Renal pelvis (tissue), 4 donors: ENCODE results near the gene USP47. TPM values are rescaled to one million over a fixed set of nuclear protein-coding genes. Genes with fewer than 3 reads are reported as not detected.

Source experiments
- DNase-seq: peaks from one replicate; pipeline ENCODE4 v3.0.0-alpha.2; 2013
- polyA plus RNA-seq, 3 donors: library from polyadenylated mRNA; unstranded; fragments of 120-200 nt; gene quantifications; one replicate each; pipeline ENCODE4 v1.2.1, GENCODE V29; 2013; ENCODE audit not compliant: insufficient read length in 3 of 3

USP47 gene
- polyA plus RNA-seq, 3 donors = 85.2 to 94.5 (median 86.0) TPM

DNA sequence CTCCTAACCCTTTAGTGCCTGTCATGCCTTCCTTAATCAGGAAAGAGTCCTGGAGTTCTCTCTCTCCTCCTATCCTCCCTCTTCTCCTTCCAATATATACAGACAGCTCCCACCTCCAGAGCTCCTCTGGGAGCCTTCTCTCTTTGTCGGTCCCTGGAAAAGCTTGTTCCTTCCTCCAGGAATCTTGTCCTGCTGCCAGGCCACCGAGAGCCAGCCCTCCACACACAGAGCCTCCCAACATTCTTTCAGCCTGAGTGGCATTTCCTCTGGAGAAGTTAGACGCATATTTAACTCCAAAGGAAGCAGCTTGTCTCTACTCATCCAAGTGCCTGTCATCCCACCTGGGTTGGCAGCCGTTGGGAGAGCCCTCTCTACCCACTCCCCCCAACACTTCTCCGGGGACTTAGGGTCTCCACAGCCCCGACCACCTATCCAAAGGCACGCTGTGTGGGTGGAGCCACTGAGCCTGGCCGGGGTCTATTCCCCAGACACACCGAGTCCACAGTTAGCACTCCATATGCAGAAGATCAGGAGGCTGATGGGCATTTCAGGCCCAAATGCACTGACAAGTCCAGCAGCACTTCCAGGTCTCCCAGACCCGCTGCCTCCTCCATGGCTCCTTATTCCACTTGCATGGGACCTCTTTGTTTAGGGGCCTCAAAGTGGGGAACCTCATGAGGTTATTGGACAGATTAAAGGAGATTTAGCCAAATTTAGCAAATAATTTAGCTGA lies 135.6 kb downstream of the USP47 start:
- DNase-seq = peak; percentile 48

- DNase-seq = no peak
Measured at GRCh38 chr11:11978098-11978637, 136.4 kb downstream of the USP47 start.

- DNase-seq = peak; percentile 40
Measured at GRCh38 chr11:11978792-11979487, 137.2 kb downstream of the USP47 start.

DNA sequence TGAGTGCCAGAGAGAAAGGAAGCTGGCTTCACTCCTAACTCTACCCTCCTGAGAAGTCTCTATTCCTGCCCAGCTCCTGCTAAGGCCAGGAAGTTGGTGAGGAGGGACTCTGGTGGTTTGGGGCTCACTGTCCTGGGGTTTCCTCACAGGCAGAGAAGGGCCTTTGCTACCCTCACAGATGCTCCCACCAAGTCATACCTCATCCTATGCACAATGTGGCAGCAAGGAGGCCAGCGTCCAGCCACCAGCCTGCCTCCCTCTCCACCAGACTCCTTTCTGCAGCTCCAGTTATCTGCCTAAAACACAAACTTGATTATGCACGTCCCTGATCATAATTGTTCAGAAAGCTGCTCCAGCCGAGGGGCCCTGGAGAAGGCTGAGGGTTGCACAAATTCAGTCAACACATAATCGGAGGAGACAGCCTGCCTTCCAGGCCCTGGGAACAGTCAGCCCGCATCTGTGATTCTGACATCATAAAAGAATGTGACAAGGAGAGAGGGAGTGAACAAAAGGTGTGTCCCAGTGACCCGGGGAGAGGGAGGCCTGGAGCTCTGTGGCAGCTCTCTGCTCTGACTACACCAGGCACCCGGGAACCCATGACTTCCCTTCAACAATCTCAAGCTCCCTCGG lies 137.8 kb downstream of the USP47 start:
- peak; percentile 43 for DNase-seq

DNA sequence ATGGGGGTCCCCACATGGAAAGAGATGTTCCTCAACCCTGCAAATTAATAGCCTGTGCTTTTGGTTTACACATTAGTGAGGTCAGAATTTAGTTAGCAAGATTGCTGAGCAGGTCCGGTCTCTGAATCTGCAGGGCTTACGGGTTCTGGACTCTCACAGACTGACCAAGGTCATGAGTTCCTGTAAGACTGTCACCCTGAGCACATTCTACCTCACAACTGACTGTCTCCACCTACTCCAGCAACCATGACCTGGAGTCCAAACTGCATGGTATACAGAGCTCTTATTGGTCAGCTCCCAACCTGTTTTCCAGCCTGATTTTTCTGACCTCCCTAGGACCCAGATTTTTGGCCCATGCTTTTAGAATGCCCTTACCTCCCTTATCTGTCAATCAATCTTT lies 138.4 kb downstream of the USP47 start:
- DNase-seq = no peak

- no peak for DNase-seq
Measured at GRCh38 chr11:11980841-11981308, 139.1 kb downstream of the USP47 start.

DNA sequence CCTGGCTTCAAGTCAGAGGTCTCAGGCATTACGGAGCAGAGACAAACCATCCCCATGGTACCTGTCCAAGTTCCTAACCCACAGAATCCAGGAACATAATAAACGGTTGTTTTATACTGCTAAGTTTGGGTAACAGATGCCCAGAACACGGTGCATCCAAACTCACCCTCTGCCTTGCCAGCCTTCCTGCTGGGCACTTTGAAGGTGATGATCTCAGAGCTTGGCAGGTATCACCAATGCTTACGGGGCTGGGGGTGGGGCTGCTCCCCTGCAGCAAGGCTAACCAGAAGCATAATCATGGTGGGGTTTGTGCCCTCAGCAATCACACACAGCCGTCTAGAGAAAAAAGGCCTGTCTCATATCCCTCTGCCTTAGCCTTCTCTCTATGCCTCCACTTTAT lies 139.6 kb downstream of the USP47 start:
- DNase-seq = no peak

DNA sequence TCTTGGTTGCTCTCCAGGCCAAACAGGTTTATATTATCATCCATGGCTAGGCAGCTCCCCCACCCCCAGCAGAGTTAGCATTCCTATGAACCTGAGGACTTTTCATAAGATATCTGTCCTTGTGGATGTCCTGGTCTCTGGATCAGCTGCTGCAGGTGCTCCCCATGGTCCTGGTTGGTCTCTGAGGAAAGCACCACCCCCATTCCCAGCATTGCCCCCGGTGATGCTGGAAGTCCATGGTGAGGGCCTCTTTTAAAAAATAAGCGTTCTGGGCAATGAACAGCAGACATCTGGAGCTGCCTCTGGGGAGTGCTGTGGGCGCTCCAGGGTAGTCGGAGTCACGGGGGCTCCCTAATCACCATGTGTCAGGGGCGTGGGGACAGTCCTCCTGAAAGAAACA lies 140.1 kb downstream of the USP47 start:
- no peak for DNase-seq

GRCh38 chr11:11982461-11982860 lies 140.7 kb downstream of the USP47 start:
- DNase-seq = no peak

GRCh38 chr11:11982975-11983374 lies 141.2 kb downstream of the USP47 start:
- DNase-seq = no peak

GRCh38 chr11:11983427-11983826 lies 141.7 kb downstream of the USP47 start:
- DNase-seq = no peak

DNA sequence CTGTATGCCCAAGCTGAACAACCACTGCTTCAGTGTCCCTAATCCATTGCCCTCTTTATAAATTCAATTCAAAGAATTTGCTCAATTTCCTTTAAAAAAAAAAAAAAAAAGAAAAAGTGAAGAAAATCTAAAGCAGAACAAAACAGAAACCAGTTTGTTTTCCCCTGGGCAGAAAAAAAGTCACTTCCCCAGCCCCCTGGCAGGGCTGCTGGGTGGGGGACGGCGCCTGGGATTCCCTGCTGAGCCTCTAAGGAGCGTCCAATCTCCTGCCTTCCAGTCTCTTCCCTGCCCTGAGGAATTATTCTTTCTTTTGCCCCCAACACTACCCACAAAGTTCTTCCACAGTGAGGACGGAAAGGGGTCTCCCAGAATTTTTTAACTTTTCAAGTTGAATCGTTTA lies 142.8 kb downstream of the USP47 start:
- DNase-seq = no peak

- DNase-seq = no peak
Measured at GRCh38 chr11:11985016-11985715, 143.4 kb downstream of the USP47 start.

DNA sequence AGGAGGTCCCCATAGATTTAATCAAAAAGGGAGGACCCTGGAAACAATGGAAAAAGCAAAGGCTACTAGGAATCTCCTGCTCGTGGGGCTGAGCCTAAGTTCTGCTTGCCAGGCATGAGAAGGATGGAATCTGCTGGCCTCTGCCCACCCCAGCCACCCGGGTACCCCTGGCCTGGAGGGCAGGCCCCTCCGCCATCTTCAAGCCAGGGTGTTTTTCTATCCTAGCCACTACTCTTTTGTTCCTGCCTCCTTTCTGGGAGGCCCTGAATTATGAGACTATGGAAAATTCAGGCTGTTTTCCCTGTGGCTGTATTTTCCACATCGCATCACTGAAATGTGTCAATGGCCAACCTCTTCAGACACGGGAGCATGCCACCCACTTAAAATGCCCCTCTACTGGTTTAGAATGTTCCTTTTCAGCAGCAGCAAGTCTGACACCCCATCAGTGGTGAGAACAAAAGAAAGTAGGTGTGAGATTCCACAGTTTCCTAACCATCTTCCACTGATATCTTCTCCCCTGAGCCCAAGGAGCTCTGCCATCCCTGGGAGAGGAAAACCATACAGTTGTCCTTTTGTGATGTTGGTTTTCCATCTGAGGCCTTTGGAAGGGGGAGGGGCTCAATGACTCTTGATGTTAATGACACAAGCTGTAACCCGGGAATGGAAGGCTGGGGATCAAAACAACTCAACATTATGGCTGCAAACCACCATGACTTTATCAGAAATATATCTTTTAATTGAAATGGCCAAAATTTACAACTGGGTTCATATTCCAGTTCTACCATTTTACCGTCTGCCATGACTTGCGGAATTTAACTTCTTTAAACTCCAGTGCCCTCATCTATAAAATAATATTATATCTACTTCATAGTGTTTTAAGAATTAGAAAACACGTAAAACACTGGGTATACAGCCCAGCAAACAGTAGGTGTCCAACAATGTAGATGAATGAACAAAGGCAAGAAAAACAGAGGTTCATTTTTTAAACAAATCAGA lies 144.5 kb downstream of the USP47 start:
- no peak for DNase-seq

DNA sequence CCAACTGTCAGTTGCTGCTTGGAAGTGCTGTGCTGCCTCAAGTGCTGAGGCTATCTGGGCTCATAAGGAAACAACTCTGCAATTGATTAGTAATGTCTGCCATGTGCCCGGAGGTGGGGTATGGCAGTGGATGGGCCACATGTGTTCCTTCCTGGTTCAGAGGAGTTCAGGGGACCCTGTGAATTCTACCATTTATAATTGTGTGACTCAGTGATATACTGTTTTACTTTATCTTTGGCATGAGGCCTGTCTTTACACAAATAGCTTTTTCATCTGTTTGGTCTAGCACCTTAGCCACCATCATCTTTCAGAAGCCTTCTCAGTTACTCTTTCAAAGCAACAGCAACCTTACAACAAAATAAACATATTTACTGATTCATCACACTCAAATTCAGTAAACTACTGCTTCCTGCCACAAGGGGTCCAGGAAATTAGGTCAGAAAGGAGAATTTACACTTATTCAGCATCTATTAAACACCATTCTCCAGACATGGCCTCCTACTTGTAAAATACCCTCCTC lies 145.8 kb downstream of the USP47 start:
- DNase-seq = no peak

GRCh38 chr11:11988099-11988651 lies 146.4 kb downstream of the USP47 start:
- no peak for DNase-seq

DNA sequence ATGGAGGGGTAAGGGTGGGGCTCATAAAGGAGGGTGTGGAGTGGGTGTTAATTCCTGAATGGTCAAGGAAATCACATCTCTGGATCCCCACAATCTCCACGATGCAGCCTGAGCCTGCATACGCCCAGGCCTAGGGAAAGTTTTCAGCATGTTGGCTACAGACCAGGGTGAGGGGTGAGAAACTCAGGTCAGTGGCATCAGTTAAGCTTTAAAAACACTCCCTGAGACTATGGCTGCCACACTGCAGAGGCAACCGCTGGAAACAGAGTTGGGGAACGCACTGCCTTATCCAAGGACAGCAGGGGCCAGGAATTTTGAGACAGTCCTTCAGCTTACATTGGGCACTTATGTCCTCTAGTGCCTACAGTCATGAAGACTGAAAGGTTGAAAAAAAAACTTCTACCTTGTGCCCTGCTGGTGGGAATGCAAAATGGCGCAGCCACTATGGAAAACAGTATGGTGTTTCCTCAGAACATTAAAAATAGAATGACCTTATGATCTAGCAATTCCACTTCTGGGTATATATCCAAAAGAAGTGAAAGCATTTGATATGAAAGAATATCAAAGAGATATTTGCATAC lies 147.0 kb downstream of the USP47 start:
- DNase-seq = no peak

DNA sequence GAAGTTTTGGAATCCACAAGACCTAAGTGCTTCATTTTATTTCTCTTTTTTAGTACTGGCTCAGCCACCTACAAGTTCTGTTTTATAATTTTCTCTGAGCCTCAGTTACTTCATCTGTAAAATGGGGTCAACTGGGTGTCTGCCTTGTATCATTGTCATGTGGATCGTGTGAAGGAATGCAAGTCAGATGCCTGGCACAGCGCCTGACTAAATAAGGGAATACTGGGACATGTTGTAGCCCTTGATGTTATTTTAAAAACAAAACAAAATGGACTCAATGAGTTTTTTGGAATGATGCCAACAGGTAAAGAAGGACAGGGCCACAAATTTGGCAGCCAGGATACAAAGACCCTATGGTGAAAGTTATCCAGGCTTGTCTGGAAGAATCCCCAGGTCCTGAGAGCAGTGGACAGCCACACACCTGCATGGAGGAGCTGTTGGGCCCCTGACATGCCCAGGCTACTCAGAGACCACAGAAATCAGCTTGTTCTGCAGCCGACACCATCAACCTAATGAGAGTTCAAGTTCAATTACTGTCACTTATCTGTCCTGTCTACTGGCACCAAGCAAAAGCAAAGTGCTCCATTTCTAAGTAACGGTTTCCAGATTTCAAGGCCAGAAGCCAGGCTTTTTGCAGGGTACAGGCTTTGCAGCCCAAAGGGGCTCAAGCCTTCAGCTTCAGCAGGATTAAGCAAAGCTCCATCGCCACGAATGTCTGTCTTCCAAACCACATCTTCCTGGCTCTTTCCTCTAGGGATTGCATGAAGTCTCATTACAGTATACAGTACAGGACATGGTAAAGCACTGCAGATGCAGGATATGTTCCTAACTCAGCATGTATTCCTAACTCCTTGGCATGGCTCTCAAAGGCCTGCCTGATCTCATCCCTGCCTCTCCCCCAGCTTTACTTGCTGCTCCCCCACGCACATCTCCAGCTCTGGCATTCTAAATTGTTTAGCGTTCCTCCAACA lies 148.3 kb downstream of the USP47 start:
- no peak for DNase-seq
